IMR-90 (cell line): Measurements from ENCODE around the gene PUM2. TPM values are rescaled to one million over a fixed set of nuclear protein-coding genes. Genes with fewer than 3 reads are reported as not detected.

Experiments used
- ATAC-seq: fragments of 200-7000 bp; cut with Tn5 transposase; 2 replicates; pipeline ENCODE4 v1.9.1; 2020; ENCODE audit warnings: low read depth, mild to moderate bottlenecking, moderate library complexity
- BruUV-seq: library from RNA; stranded (reverse); fragments of 400-500 nt; replicated peaks from 2 replicates; lab custom pipeline; 2021; lab: Mats Ljungman, UMichigan
- CTCF ChIA-PET: fragments of 300-600 bp; formaldehyde crosslinking; extraction: SDS; loops from one replicate; lab custom pipeline; 2021; ENCODE audit warnings: antibody characterized with exemption; lab: Yijun Ruan, JAX
- POLR2A ChIA-PET: fragments of 300-600 bp; sonication (Branson Sonifier 250); formaldehyde crosslinking; loops from one replicate; lab custom pipeline; 2022; ENCODE audit warnings: antibody characterized with exemption; ENCODE audit not compliant: unreplicated experiment; lab: Charles Lee
- DNase-seq: peaks from one replicate; pipeline ENCODE4 v3.0.0; 2013
- H2AFZ ChIP-seq: replicated peaks from 2 replicates; pipeline ENCODE3; 2013; ENCODE audit warnings: low read length, mild to moderate bottlenecking; ENCODE audit not compliant: poor library complexity
- H2AK5ac ChIP-seq: 2 replicates; pipeline ENCODE4 v1.6.1; 2013; ENCODE audit warnings: low read depth, low read length, inconsistent platforms
- H2AK9ac ChIP-seq: replicated peaks from 2 replicates; pipeline ENCODE3; 2013; ENCODE audit warnings: mild to moderate bottlenecking, low read depth, low read length, moderate library complexity; ENCODE audit not compliant: poor library complexity
- H2BK120ac ChIP-seq: 2 replicates; pipeline ENCODE4 v1.6.1; 2013; ENCODE audit warnings: low read depth, low read length, inconsistent platforms
- H2BK15ac ChIP-seq: 3 replicates; pipeline ENCODE4 v1.6.1; 2013; ENCODE audit warnings: low read depth, low read length, inconsistent platforms
- H2BK20ac ChIP-seq: 2 replicates; pipeline ENCODE4 v1.6.1; 2013; ENCODE audit warnings: low read depth, mild to moderate bottlenecking, inconsistent platforms, low read length, moderate library complexity
- H2BK5ac ChIP-seq: 2 replicates; pipeline ENCODE4 v1.6.1; 2013; ENCODE audit warnings: mild to moderate bottlenecking, low read depth, low read length, inconsistent platforms; ENCODE audit not compliant: poor library complexity, severe bottlenecking
- H3K14ac ChIP-seq: replicated peaks from 2 replicates; pipeline ENCODE4 v1.6.1; 2013; ENCODE audit warnings: low read depth, low read length, inconsistent platforms
- H3K18ac ChIP-seq: 2 replicates; pipeline ENCODE4 v1.6.1; 2013; ENCODE audit warnings: low read depth, low read length, control low read depth
- H3K23ac ChIP-seq: 2 replicates; pipeline ENCODE4 v1.6.1; 2013; ENCODE audit warnings: low read depth, low read length, inconsistent platforms
- H3K27ac ChIP-seq: 2 replicates; pipeline ENCODE4 v1.5.1; 2013; ENCODE audit warnings: mild to moderate bottlenecking, control low read depth, low read length; ENCODE audit not compliant: insufficient read depth
- H3K27me3 ChIP-seq: 2 replicates; pipeline ENCODE4 v1.6.1; 2013; ENCODE audit warnings: low read length; ENCODE audit not compliant: control insufficient read depth, insufficient read depth
- H3K36me3 ChIP-seq: 2 replicates; pipeline ENCODE4 v1.6.1; 2013; ENCODE audit warnings: low read length, mixed read lengths; ENCODE audit not compliant: control insufficient read depth, insufficient read depth
- H3K4ac ChIP-seq: 2 replicates; pipeline ENCODE4 v1.6.1; 2013; ENCODE audit warnings: low read depth, low read length, inconsistent platforms
- H3K4me1 ChIP-seq: 2 replicates; pipeline ENCODE4 v1.6.1; 2013; ENCODE audit warnings: low read length, mixed read lengths; ENCODE audit not compliant: control insufficient read depth, insufficient read depth
- H3K4me2 ChIP-seq: 2 replicates; pipeline ENCODE4 v1.6.1; 2013; ENCODE audit warnings: low read depth, mild to moderate bottlenecking, control low read depth, low read length, moderate library complexity
- H3K4me3 ChIP-seq: 2 replicates; pipeline ENCODE4 v1.5.1; 2013; ENCODE audit warnings: low read depth, mild to moderate bottlenecking, control low read depth, low read length, moderate library complexity; ENCODE audit not compliant: insufficient read depth
- H3K56ac ChIP-seq: 2 replicates; pipeline ENCODE4 v1.6.1; 2013; ENCODE audit warnings: low read length, inconsistent platforms; ENCODE audit not compliant: insufficient read depth; ENCODE audit errors: extremely low read depth
- H3K79me1 ChIP-seq, 2 experiments: 2 replicates each; pipeline ENCODE4 v1.6.1; 2013; ENCODE audit warnings: low read length in 2 of 2, inconsistent platforms in 1 of 2, low read depth in 1 of 2
- H3K9ac ChIP-seq: 2 replicates; pipeline ENCODE4 v1.6.1; 2013; ENCODE audit warnings: low read depth, low read length, control low read depth
- H3K9me1 ChIP-seq: 2 replicates; pipeline ENCODE4 v1.6.1; 2013; ENCODE audit warnings: low read length, inconsistent platforms; ENCODE audit not compliant: insufficient read depth
- H3K9me3 ChIP-seq: 2 replicates; pipeline ENCODE4 v1.6.1; 2013; ENCODE audit warnings: low read length; ENCODE audit not compliant: control insufficient read depth, insufficient read depth
- H4K20me1 ChIP-seq: 2 replicates; pipeline ENCODE4 v1.6.1; 2013; ENCODE audit warnings: low read length, inconsistent platforms; ENCODE audit not compliant: insufficient read depth
- H4K5ac ChIP-seq: 2 replicates; pipeline ENCODE4 v1.6.1; 2013; ENCODE audit warnings: mild to moderate bottlenecking, low read depth, low read length, control low read depth
- H4K8ac ChIP-seq, 2 experiments: 2 replicates each; pipeline ENCODE4 v1.6.1; 2013; ENCODE audit warnings: low read depth in 2 of 2, low read length in 2 of 2, control low read depth in 1 of 2, inconsistent platforms in 1 of 2
- H4K91ac ChIP-seq: 2 replicates; pipeline ENCODE4 v1.6.1; 2013; ENCODE audit warnings: low read depth, low read length, inconsistent platforms; ENCODE audit not compliant: insufficient read depth
- BHLHE40 ChIP-seq: fragments of 150-350 bp; IDR thresholded peaks from 2 replicates; pipeline ENCODE4 v1.6.1; 2016; ENCODE audit warnings: mild to moderate bottlenecking, low read depth, low read length
- CEBPB ChIP-seq: IDR thresholded peaks from 2 replicates; pipeline ENCODE4 v1.6.1; 2012; ENCODE audit warnings: low read depth, low read length, improper control_type of control experiment
- CHD1 ChIP-seq: IDR thresholded peaks from 2 replicates; pipeline ENCODE4 v1.6.1; 2012; ENCODE audit warnings: low read depth, low read length, improper control_type of control experiment
- CTCF ChIP-seq: conservative IDR thresholded peaks from 2 replicates; pipeline ENCODE4 v1.5.1; 2012; ENCODE audit warnings: mild to moderate bottlenecking, low read depth, low read length, improper control_type of control experiment
- ELK1 ChIP-seq: fragments of 150-350 bp; IDR thresholded peaks from 2 replicates; pipeline ENCODE4 v1.6.1; 2016; ENCODE audit warnings: low read depth, mild to moderate bottlenecking, low read length, moderate library complexity, borderline replicate concordance
- FOS ChIP-seq: fragments of 150-350 bp; IDR thresholded peaks from 2 replicates; pipeline ENCODE4 v1.6.1; 2016; ENCODE audit warnings: low read depth, low read length
- MAFK ChIP-seq: IDR thresholded peaks from 2 replicates; pipeline ENCODE4 v1.6.1; 2012; ENCODE audit warnings: low read depth, low read length, improper control_type of control experiment
- MAZ ChIP-seq: IDR thresholded peaks from 2 replicates; pipeline ENCODE4 v1.6.1; 2012; ENCODE audit warnings: low read depth, mild to moderate bottlenecking, low read length, improper control_type of control experiment, moderate library complexity, borderline replicate concordance
- MXI1 ChIP-seq: IDR thresholded peaks from 2 replicates; pipeline ENCODE4 v1.6.1; 2012; ENCODE audit warnings: low read depth, mild to moderate bottlenecking, low read length, moderate library complexity, borderline replicate concordance
- NFE2L2 ChIP-seq: fragments of 150-350 bp; IDR thresholded peaks from 2 replicates; pipeline ENCODE4 v1.6.1; 2016; ENCODE audit warnings: low read depth, mild to moderate bottlenecking, low read length
- POLR2A ChIP-seq: IDR thresholded peaks from 2 replicates; pipeline ENCODE4 v1.6.1; 2012; ENCODE audit warnings: mild to moderate bottlenecking, low read depth, low read length
- RAD21 ChIP-seq: IDR thresholded peaks from 2 replicates; pipeline ENCODE4 v1.6.1; 2012; ENCODE audit warnings: low read length, improper control_type of control experiment
- RFX5 ChIP-seq: IDR thresholded peaks from 2 replicates; pipeline ENCODE4 v1.8.0; 2012; ENCODE audit warnings: low read depth, mild to moderate bottlenecking, low read length, moderate library complexity
- SMC3 ChIP-seq: fragments of 150-350 bp; IDR thresholded peaks from 2 replicates; pipeline ENCODE4 v1.6.1; 2016; ENCODE audit warnings: low read depth, mild to moderate bottlenecking, antibody characterized with exemption, low read length, moderate library complexity
- USF2 ChIP-seq: fragments of 150-350 bp; IDR thresholded peaks from 2 replicates; pipeline ENCODE4 v1.6.1; 2017; ENCODE audit warnings: mild to moderate bottlenecking, antibody characterized with exemption, low read length, low read depth
- WGBS, 2 experiments: methylation state at CpG; one replicate each; pipeline versions ENCODE4 v1.1.5 to v1.1.7; 2013; ENCODE audit warnings: missing lambda C conversion rate in 2 of 2; ENCODE audit not compliant: insufficient read length in 1 of 2; ENCODE audit errors: extremely low coverage in 2 of 2; 5-methylcytosine and 5-hydroxymethylcytosine counted together
- dilution Hi-C: fragments of 300-500 bp; cut with HindIII; formaldehyde crosslinking; loops from one replicate; pipeline ENCODE4 v1.14.3; 2018; ENCODE audit warnings: low sequenced_read_pairs; ENCODE audit not compliant: unreplicated experiment
- in situ Hi-C: fragments of 300-500 bp; cut with MboI; formaldehyde crosslinking; loops from 3 replicates; pipeline ENCODE4 v1.14.3; 2019; ENCODE audit warnings: low sequenced_read_pairs, inconsistent platforms, mixed read lengths
- intact Hi-C: fragments of 100-400 bp; cut with micrococcal nuclease; formaldehyde crosslinking; loops from 2 replicates; pipeline ENCODE4 v1.10.0; 2022
- polyA plus RNA-seq, 3 experiments: library from polyadenylated mRNA; depleted of rRNA; stranded (reverse); fragments of >200 nt; gene quantifications; 2 replicates each; pipeline ENCODE4 v1.2.3, GENCODE V29; 2012; ENCODE audit warnings: low replicate concordance in 1 of 3
- total RNA-seq: library from RNA; depleted of rRNA; stranded (reverse); fragments of >200 nt; gene quantifications from 2 replicates; pipeline ENCODE4 v1.2.3, GENCODE V29; 2012

Gene PUM2
- total and polyA plus RNA-seq, 2 of the 4 experiments (the other 2 are of a cell fraction) = 18.8 to 38.4 TPM

- H4K5ac ChIP-seq = no peak overlapping the region
- no peak overlapping the region for H3K4ac ChIP-seq
- no peak overlapping the region for H4K8ac ChIP-seq
- H2AFZ ChIP-seq = no peak overlapping the region
- peaks cover 10% of the 10 kb centered on the region for H3K36me3 ChIP-seq
- H2AK5ac ChIP-seq = no peak overlapping the region
- no peak overlapping the region for H3K4me2 ChIP-seq
- peaks cover 21% of the 10 kb centered on the region for H3K9me1 ChIP-seq
- no peak overlapping the region for H3K23ac ChIP-seq
- ATAC-seq = no peak
- dilution Hi-C loops = no loop called here
- no peak overlapping the region for H2AK9ac ChIP-seq
- peaks cover 4 to 66% of the 10 kb centered on the region in 2 experiments; a peak in 3 of 4 replicates for H3K79me1 ChIP-seq
- H3K56ac ChIP-seq = no peak overlapping the region
- H3K18ac ChIP-seq = no peak overlapping the region
- no peak overlapping the region for H2BK120ac ChIP-seq
- POLR2A ChIA-PET = no interaction called here
- H2BK15ac ChIP-seq = no peak overlapping the region
- 93% methylated on average over 2 of the region's 4 CpGs; no CpG with 5 or more reads in 1 of the 2 experiments for WGBS, 2 experiments
- no peak overlapping the region for H4K91ac ChIP-seq
- no peaks in the 10 kb centered on the region for H3K27me3 ChIP-seq
- no peak overlapping the region for H2BK5ac ChIP-seq
- H3K27ac ChIP-seq = no peak overlapping the region
- peaks cover 2% of the 10 kb centered on the region; the same call in 1 of the 2 replicates for H3K4me1 ChIP-seq
- CTCF ChIA-PET = no interaction called here
- no peak overlapping the region for H2BK20ac ChIP-seq
- BruUV-seq = no TSS peak
- no peaks in the 10 kb centered on the region for H3K9me3 ChIP-seq
- in situ Hi-C loops = no loop called here
- intact Hi-C loops = loop anchor here (10.0 kb wide), 1 partner anchor 61 kb away; no protein-coding TSS in a partner anchor
- TF ChIP-seq POLR2A (no peak), USF2 (no peak), RAD21 (no peak), FOS (no peak), ELK1 (no peak), SMC3 (no peak), MAFK (no peak), CTCF (no peak), MXI1 (no peak), MAZ (no peak), CHD1 (no peak), RFX5 (no peak), NFE2L2 (no peak), BHLHE40 (no peak), CEBPB (no peak)
- DNase-seq = no peak
- H3K4me3 ChIP-seq = no peak overlapping the region
- peaks cover 97% of the 10 kb centered on the region for H4K20me1 ChIP-seq
- H3K14ac ChIP-seq = no peak overlapping the region
- no peak overlapping the region for H3K9ac ChIP-seq
Measured at GRCh38 chr2:20333738-20334137, 16.9 kb downstream of the PUM2 start.
